Stomach (tissue), 4 donors: ENCODE results near the gene OSBPL2.

ENCODE experiments used
- CTCF ChIP-seq, 7 experiments: fragments of 450-650 bp in 4 of 7; fragments of 200-600 bp in 3 of 7; sonication (generic) in 3 of 7; IDR thresholded peaks; one replicate each; pipeline ENCODE4 v1.5.1; 2016 to 2019; ENCODE audit warnings: antibody characterized with exemption in 7 of 7, control low read depth in 2 of 7, mild to moderate bottlenecking in 1 of 7
- EP300 ChIP-seq: sonication (generic); formaldehyde crosslinking; IDR thresholded peaks from one replicate; pipeline ENCODE4 v1.6.1; 2017; ENCODE audit warnings: antibody characterized with exemption
- POLR2A ChIP-seq, 4 donors: fragments of 450-650 bp; IDR thresholded peaks; one replicate each; pipeline ENCODE4 v1.6.1; 2016; ENCODE audit warnings: antibody characterized with exemption in 4 of 4, control low read depth in 2 of 4, mild to moderate bottlenecking in 1 of 4, moderate library complexity in 1 of 4

- TF ChIP-seq CTCF (IDR thresholded peaks at IDR 0.05) (no peak), POLR2A (IDR thresholded peaks at IDR 0.05) (no peak), EP300 (no peak)
These were observed 65.3 kb downstream of the OSBPL2 start for GRCh38 chr20:62303340-62304226.
